Neuronal stem cell (in vitro differentiated cells): ENCODE results near the gene GPR89B. TPM values are rescaled to one million over a fixed set of nuclear protein-coding genes. Genes with fewer than 3 reads are reported as not detected.
"Not testable (repeated sequence)": the region's sequence is repeated elsewhere in the genome, so short reads cannot be mapped to it uniquely, and the experiment has no call there.

ENCODE experiments used
- DNase-seq: peaks from one replicate; pipeline ENCODE4 v3.0.0-alpha.2; 2013; ENCODE audit warnings: low spot score
- H2AFZ ChIP-seq: one replicate; pipeline ENCODE4 v1.6.1; 2013; ENCODE audit warnings: mild to moderate bottlenecking, low read length, inconsistent platforms
- H2AK5ac ChIP-seq: 2 replicates; pipeline ENCODE4 v1.6.1; 2013; ENCODE audit warnings: low read depth, mild to moderate bottlenecking, inconsistent platforms, low read length, moderate library complexity, mixed read lengths
- H2BK120ac ChIP-seq: 2 replicates; pipeline ENCODE4 v1.6.1; 2013; ENCODE audit warnings: low read depth, mild to moderate bottlenecking, inconsistent platforms, low read length, moderate library complexity, mixed read lengths
- H2BK12ac ChIP-seq: one replicate; pipeline ENCODE4 v1.6.1; 2013; ENCODE audit warnings: low read length, inconsistent platforms
- H2BK15ac ChIP-seq: 2 replicates; pipeline ENCODE4 v1.6.1; 2013; ENCODE audit warnings: mild to moderate bottlenecking, low read length, inconsistent platforms, mixed read lengths
- H2BK5ac ChIP-seq: one replicate; pipeline ENCODE4 v1.6.1; 2013; ENCODE audit warnings: inconsistent platforms, mild to moderate bottlenecking, low read length, moderate library complexity
- H3K14ac ChIP-seq: one replicate; pipeline ENCODE4 v1.6.1; 2013; ENCODE audit warnings: low read length, inconsistent platforms
- H3K18ac ChIP-seq: 2 replicates; pipeline ENCODE4 v1.6.1; 2013; ENCODE audit warnings: low read length, inconsistent platforms
- H3K23ac ChIP-seq: 2 replicates; pipeline ENCODE4 v1.6.1; 2013; ENCODE audit warnings: low read depth, mild to moderate bottlenecking, mixed read lengths, low read length, inconsistent platforms; ENCODE audit not compliant: poor library complexity
- H3K27ac ChIP-seq: replicated peaks from 3 replicates; pipeline ENCODE4 v1.5.1; 2013; ENCODE audit warnings: low read length, inconsistent platforms
- H3K27me3 ChIP-seq, 3 experiments: 2 replicates each; pipeline ENCODE4 v1.6.1; 2013; ENCODE audit warnings: low read length in 3 of 3, mild to moderate bottlenecking in 2 of 3, inconsistent platforms in 1 of 3, low read depth in 1 of 3, mixed read lengths in 1 of 3, moderate library complexity in 1 of 3; ENCODE audit not compliant: control insufficient read depth in 3 of 3, insufficient read depth in 3 of 3
- H3K36me3 ChIP-seq, 2 donors: replicated peaks in 1 of 2; 2 replicates each; pipeline ENCODE4 v1.6.1; 2013; ENCODE audit warnings: low read length in 2 of 2; ENCODE audit not compliant: control insufficient read depth in 2 of 2, insufficient read depth in 2 of 2
- H3K4ac ChIP-seq: 2 replicates; pipeline ENCODE4 v1.6.1; 2013; ENCODE audit warnings: inconsistent platforms, mild to moderate bottlenecking, low read length, moderate library complexity
- H3K4me1 ChIP-seq, 2 donors: 1 replicate in 1 of 2; 2 replicates in 1 of 2; pipeline ENCODE4 v1.6.1; 2013; ENCODE audit warnings: low read length in 2 of 2, low read depth in 1 of 2; ENCODE audit not compliant: control insufficient read depth in 2 of 2, insufficient read depth in 1 of 2
- H3K4me2 ChIP-seq: one replicate; pipeline ENCODE4 v1.6.1; 2013; ENCODE audit warnings: mild to moderate bottlenecking, low read length, inconsistent platforms; ENCODE audit not compliant: insufficient read depth, poor library complexity, severe bottlenecking
- H3K4me3 ChIP-seq, 2 donors: 2 replicates each; pipeline ENCODE4 v1.5.1; 2013; ENCODE audit warnings: low read length in 2 of 2, mild to moderate bottlenecking in 2 of 2, inconsistent platforms in 1 of 2, moderate library complexity in 1 of 2
- H3K79me1 ChIP-seq: one replicate; pipeline ENCODE4 v1.6.1; 2013; ENCODE audit warnings: low read depth, mild to moderate bottlenecking, inconsistent platforms, low read length, moderate library complexity
- H3K9ac ChIP-seq: one replicate; pipeline ENCODE4 v1.6.1; 2013; ENCODE audit warnings: mild to moderate bottlenecking, low read depth, low read length, inconsistent platforms; ENCODE audit not compliant: poor library complexity
- H3K9me3 ChIP-seq, 2 donors: replicated peaks in 1 of 2; 2 replicates each; pipeline versions ENCODE3 to v1.6.1; 2013; ENCODE audit warnings: low read length in 2 of 2, mild to moderate bottlenecking in 2 of 2, inconsistent platforms in 1 of 2, low read depth in 1 of 2, mixed read lengths in 1 of 2, moderate library complexity in 1 of 2; ENCODE audit not compliant: control insufficient read depth in 2 of 2, insufficient read depth in 1 of 2
- H4K8ac ChIP-seq: one replicate; pipeline ENCODE4 v1.6.1; 2013; ENCODE audit warnings: low read depth, mild to moderate bottlenecking, inconsistent platforms, low read length, moderate library complexity
- H4K91ac ChIP-seq: one replicate; pipeline ENCODE4 v1.6.1; 2013; ENCODE audit warnings: low read length, low read depth, mild to moderate bottlenecking, inconsistent platforms; ENCODE audit not compliant: poor library complexity
- WGBS, 2 donors: extraction: QIAGEN DNeasy Blood & Tissue Kit; methylation state at CpG; one replicate each; pipeline ENCODE4 v1.1.7; 2013; ENCODE audit warnings: missing lambda C conversion rate in 2 of 2, mixed read lengths in 1 of 2; ENCODE audit not compliant: insufficient read length in 2 of 2, insufficient replicate concordance in 1 of 2; ENCODE audit errors: extremely low coverage in 2 of 2; 5-methylcytosine and 5-hydroxymethylcytosine counted together
- small RNA-seq: library from polyadenylated mRNA; stranded (forward); fragments of <200 nt; extraction: miRNeasy Mini kit (QIAGEN cat#:217004); gene quantifications from one replicate; pipeline ENCODE3, GENCODE V24; 2013; ENCODE audit not compliant: insufficient read depth

GPR89B gene

GRCh38 chr1:148037850-148038461 is 109.7 kb downstream of the GPR89B start:
- not testable (repeated sequence) for DNase-seq, H3K9ac ChIP-seq, H3K27me3 ChIP-seq, H2BK120ac ChIP-seq, H2BK12ac ChIP-seq, H3K4ac ChIP-seq, H2AK5ac ChIP-seq, H3K4me1 ChIP-seq, H3K14ac ChIP-seq, H4K91ac ChIP-seq, H2BK15ac ChIP-seq, H3K79me1 ChIP-seq, H3K4me3 ChIP-seq, H3K27ac ChIP-seq, H3K18ac ChIP-seq, H2BK5ac ChIP-seq, H3K36me3 ChIP-seq, H3K23ac ChIP-seq, H3K9me3 ChIP-seq, H4K8ac ChIP-seq
- Histone ChIP-seq H3K4me2 (peak overlapping the region; percentile 25), H2AFZ (peak overlapping the region; percentile 53)
- WGBS, 2 donors, result no CpG with 5 or more reads among the region's 21 CpGs

DNA sequence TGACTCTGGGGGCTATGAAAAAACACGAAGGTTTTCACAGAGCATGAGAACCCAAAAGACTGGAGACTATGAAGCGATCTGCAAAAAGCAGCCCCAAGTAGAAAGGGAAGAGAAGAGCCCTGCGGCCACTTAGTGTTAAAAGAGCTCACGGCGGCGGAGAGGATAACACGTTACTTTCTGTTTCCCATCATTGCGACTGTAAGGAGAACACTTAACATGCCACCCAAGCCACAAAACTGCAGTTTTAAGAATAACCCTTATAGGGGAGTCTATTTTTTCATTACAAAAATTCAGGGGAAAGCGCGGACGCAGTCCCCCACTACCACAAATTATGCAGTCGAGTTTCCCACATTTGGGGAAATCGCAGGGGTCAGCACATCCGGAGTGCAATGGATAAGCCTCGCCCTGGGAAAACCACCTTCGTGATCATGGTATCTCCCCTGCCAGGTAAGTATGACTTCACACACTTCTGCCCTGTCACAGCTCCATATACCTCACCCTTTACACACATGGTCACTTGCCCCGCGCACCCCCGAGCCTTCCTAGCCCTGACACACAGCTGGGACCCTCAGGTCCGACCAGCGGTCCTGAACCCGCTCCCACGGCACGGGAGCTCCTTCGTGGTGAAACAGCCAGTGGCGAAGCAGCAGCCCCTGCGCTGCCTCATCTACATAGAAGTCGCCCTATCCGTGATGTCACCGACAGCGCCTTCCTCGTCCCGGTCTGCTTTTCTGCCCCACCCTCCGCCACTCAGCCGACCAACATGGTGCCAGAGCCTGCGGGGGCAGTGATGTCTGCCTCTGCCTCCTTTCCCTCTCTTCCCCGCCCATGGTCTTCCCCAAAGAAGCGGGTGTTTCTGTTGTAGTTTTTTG is 110.5 kb downstream of the GPR89B start:
- H3K27me3 ChIP-seq, H3K79me1 ChIP-seq, H2AK5ac ChIP-seq, H3K9ac ChIP-seq, H3K14ac ChIP-seq, H3K4ac ChIP-seq, H2BK120ac ChIP-seq, H3K9me3 ChIP-seq, H3K23ac ChIP-seq, H4K91ac ChIP-seq, H2BK15ac ChIP-seq, H2BK12ac ChIP-seq, H3K4me3 ChIP-seq, H4K8ac ChIP-seq, H3K36me3 ChIP-seq, H3K18ac ChIP-seq, H2BK5ac ChIP-seq, H3K4me1 ChIP-seq: not testable (repeated sequence)
- WGBS, 2 donors, result no CpG with 5 or more reads among the region's 38 CpGs
- H3K27ac ChIP-seq, result peak overlapping the region; percentile 31
- H2AFZ ChIP-seq, result peak overlapping the region; percentile 53
- peak overlapping the region; percentile 40 for H3K4me2 ChIP-seq
- DNase-seq, result peak; percentile 67

Small RNA genes lying within 50 kb of the gene (small RNA-seq; reads per million reads assigned to genes)
- gene RNU1-129P (not detected), gene RNVU1-7 (689 reads per million, percentile 99 among the genes with 10 or more reads in this experiment)
